ENCODE results near the gene PPP6R2. TPM values are rescaled to one million over a fixed set of nuclear protein-coding genes. Genes with fewer than 3 reads are reported as not detected.
"Not testable (repeated sequence)": the region's sequence is repeated elsewhere in the genome, so short reads cannot be mapped to it uniquely, and the experiment has no call there.

The PPP6R2 gene
- total and polyA plus RNA-seq, 2 of the 4 experiments (the other 2 are of a cell fraction): 49.2 to 51.6 TPM

GRCh38 chr22:50397371-50398060 is 54.4 kb downstream of the PPP6R2 start:
- H3K4me2 ChIP-seq (ENCODE audit: low read depth, low read length); H3K27me3 ChIP-seq (ENCODE audit: control insufficient read depth, insufficient read depth, low read length); H3K4me3 ChIP-seq (ENCODE audit: insufficient read depth, low read depth, low read length); H3K9ac ChIP-seq (ENCODE audit: low read depth, low read length); H2BK5ac ChIP-seq (ENCODE audit: low read depth, low read length, poor library complexity, severe bottlenecking); H2AFZ ChIP-seq (replicated peaks; ENCODE audit: low read length, poor library complexity); H3K56ac ChIP-seq (ENCODE audit: extremely low read depth, insufficient read depth, low read length); H2BK15ac ChIP-seq (ENCODE audit: low read depth, low read length); H2BK120ac ChIP-seq (ENCODE audit: low read depth, low read length); ATAC-seq (ENCODE audit: low read depth); H3K4ac ChIP-seq (ENCODE audit: low read depth, low read length); H3K27ac ChIP-seq (ENCODE audit: insufficient read depth, low read length); H2BK20ac ChIP-seq (ENCODE audit: low read depth, low read length); POLR2A ChIA-PET (ENCODE audit: unreplicated experiment); DNase-seq; H4K91ac ChIP-seq (ENCODE audit: insufficient read depth, low read depth, low read length); H2AK9ac ChIP-seq (replicated peaks; ENCODE audit: low read depth, low read length, poor library complexity); intact Hi-C loops (cut with micrococcal nuclease); H4K5ac ChIP-seq (ENCODE audit: low read depth, low read length); H3K9me3 ChIP-seq (ENCODE audit: control insufficient read depth, insufficient read depth, low read length); BruUV-seq (replicated peaks); H3K23ac ChIP-seq (ENCODE audit: low read depth, low read length); dilution Hi-C loops (cut with HindIII; ENCODE audit: low sequenced_read_pairs, unreplicated experiment); H2AK5ac ChIP-seq (ENCODE audit: low read depth, low read length); H3K14ac ChIP-seq (replicated peaks; ENCODE audit: low read depth, low read length); in situ Hi-C loops (cut with MboI; ENCODE audit: low sequenced_read_pairs); H3K18ac ChIP-seq (ENCODE audit: low read depth, low read length): not testable (repeated sequence)
- H3K79me1 ChIP-seq (ENCODE audit: low read depth in 1 of 2, low read length in 2 of 2): peaks cover 23 to 67% of the 10 kb centered on the region in 2 experiments
- 0 out of 4 replicates have a peak overlapping the region, but pooled peaks of 1 of the 2 experiments have one; percentile 25 for H4K8ac ChIP-seq (ENCODE audit: low read depth in 2 of 2, low read length in 2 of 2)
- peaks cover 27% of the 10 kb centered on the region for H3K9me1 ChIP-seq (ENCODE audit: insufficient read depth, low read length)
- CTCF ChIA-PET: interaction anchor here (0.7 kb wide), 1 partner anchor 167 kb away, joined by 3 read pairs; no protein-coding TSS in a partner anchor
- H4K20me1 ChIP-seq (ENCODE audit: insufficient read depth, low read length): peaks cover 36% of the 10 kb centered on the region
- WGBS, 2 experiments (ENCODE audit: extremely low coverage in 2 of 2, insufficient read length in 1 of 2): no CpG with 5 or more reads among the region's 4 CpGs
- peaks cover 25% of the 10 kb centered on the region for H3K36me3 ChIP-seq (ENCODE audit: control insufficient read depth, insufficient read depth, low read length)
- H3K4me1 ChIP-seq (ENCODE audit: control insufficient read depth, insufficient read depth, low read length): peaks cover 11% of the 10 kb centered on the region
